IPS DF 6.9 (cell line): ENCODE results near the gene CTSA.
"Not testable (repeated sequence)": the region's sequence is repeated elsewhere in the genome, so short reads cannot be mapped to it uniquely, and the experiment has no call there.

Source experiments
- DNase-seq: peaks from one replicate; pipeline ENCODE4 v3.0.0-alpha.2; 2013; ENCODE audit warnings: low read depth, low spot score
- H3K27ac ChIP-seq: one replicate; pipeline ENCODE4 v1.5.1; 2013; ENCODE audit warnings: low read length, control low read depth
- H3K27me3 ChIP-seq: 2 replicates; pipeline ENCODE4 v1.6.1; 2013; ENCODE audit warnings: mild to moderate bottlenecking, low read length; ENCODE audit not compliant: control insufficient read depth, insufficient read depth
- H3K36me3 ChIP-seq: 2 replicates; pipeline ENCODE4 v1.6.1; 2013; ENCODE audit warnings: low read length; ENCODE audit not compliant: control insufficient read depth, insufficient read depth
- H3K4me1 ChIP-seq: 2 replicates; pipeline ENCODE4 v1.6.1; 2013; ENCODE audit warnings: low read length; ENCODE audit not compliant: control insufficient read depth, insufficient read depth
- H3K4me3 ChIP-seq: 2 replicates; pipeline ENCODE4 v1.5.1; 2013; ENCODE audit warnings: mild to moderate bottlenecking, low read length
- H3K9me3 ChIP-seq: 2 replicates; pipeline ENCODE4 v1.6.1; 2013; ENCODE audit warnings: low read length, inconsistent platforms; ENCODE audit not compliant: control insufficient read depth, insufficient read depth
- WGBS: extraction: QIAGEN DNeasy Blood & Tissue Kit; methylation state at CpG from one replicate; pipeline ENCODE4 v1.1.7; 2013; ENCODE audit warnings: mixed read lengths, missing lambda C conversion rate; ENCODE audit not compliant: insufficient read length, insufficient coverage; 5-methylcytosine and 5-hydroxymethylcytosine counted together

The CTSA gene

GRCh38 chr20:45931680-45932079 lies 40.5 kb downstream of the CTSA start:
- H3K4me1 ChIP-seq, H3K4me3 ChIP-seq, DNase-seq, H3K9me3 ChIP-seq, H3K36me3 ChIP-seq, H3K27me3 ChIP-seq, H3K27ac ChIP-seq: not testable (repeated sequence)
- no CpG with 5 or more reads among the region's 17 CpGs for WGBS

GRCh38 chr20:45933266-45934045 lies 42.3 kb downstream of the CTSA start:
- Histone ChIP-seq H3K27ac (peak overlapping the region; percentile 25), H3K4me3 (peak overlapping the region; percentile 77; the same call in 1 of the 2 replicates), H3K9me3 (no peaks in the 10 kb centered on the region), H3K27me3 (no peaks in the 10 kb centered on the region), H3K36me3 (peaks cover 5% of the 10 kb centered on the region; the same call in 1 of the 2 replicates), H3K4me1 (no peaks in the 10 kb centered on the region)
- DNase-seq, result peak; percentile 89
- WGBS, result no CpG with 5 or more reads among the region's 22 CpGs

GRCh38 chr20:45934046-45934585 lies 43.0 kb downstream of the CTSA start:
- WGBS, result no CpG with 5 or more reads among the region's 34 CpGs
- Histone ChIP-seq H3K36me3 (peaks cover 8% of the 10 kb centered on the region; the same call in 1 of the 2 replicates), H3K27ac (peak overlapping the region; percentile 25), H3K9me3 (no peaks in the 10 kb centered on the region), H3K4me1 (0 out of 2 replicates have a peak, but pooled peaks cover 2% of the 10 kb centered on the region), H3K27me3 (no peaks in the 10 kb centered on the region), H3K4me3 (peak overlapping the region; percentile 77; the same call in 1 of the 2 replicates)
- peak; percentile 35 for DNase-seq

GRCh38 chr20:45934586-45935415 lies 43.7 kb downstream of the CTSA start, which contains the start of gene PCIF1:
Gene PCIF1, plus strand, starts transcription at chr20:45934683. Its CDS starts 4,317 bp downstream, at chr20:45939000.
- peak within 1 kb of the TSS; percentile 88 for H3K4me3 ChIP-seq
- DNase-seq, result peak; percentile 97
- no peaks in the 10 kb centered on the region for H3K27me3 ChIP-seq
- peaks cover 13% of the 10 kb centered on the region; the same call in 1 of the 2 replicates for H3K36me3 ChIP-seq
- no CpG with 5 or more reads among the region's 102 CpGs for WGBS
- 0 out of 2 replicates have a peak, but pooled peaks cover 2% of the 10 kb centered on the region for H3K4me1 ChIP-seq
- no peaks in the 10 kb centered on the region for H3K9me3 ChIP-seq
- peak within 1 kb of the TSS; percentile 25 for H3K27ac ChIP-seq

DNA sequence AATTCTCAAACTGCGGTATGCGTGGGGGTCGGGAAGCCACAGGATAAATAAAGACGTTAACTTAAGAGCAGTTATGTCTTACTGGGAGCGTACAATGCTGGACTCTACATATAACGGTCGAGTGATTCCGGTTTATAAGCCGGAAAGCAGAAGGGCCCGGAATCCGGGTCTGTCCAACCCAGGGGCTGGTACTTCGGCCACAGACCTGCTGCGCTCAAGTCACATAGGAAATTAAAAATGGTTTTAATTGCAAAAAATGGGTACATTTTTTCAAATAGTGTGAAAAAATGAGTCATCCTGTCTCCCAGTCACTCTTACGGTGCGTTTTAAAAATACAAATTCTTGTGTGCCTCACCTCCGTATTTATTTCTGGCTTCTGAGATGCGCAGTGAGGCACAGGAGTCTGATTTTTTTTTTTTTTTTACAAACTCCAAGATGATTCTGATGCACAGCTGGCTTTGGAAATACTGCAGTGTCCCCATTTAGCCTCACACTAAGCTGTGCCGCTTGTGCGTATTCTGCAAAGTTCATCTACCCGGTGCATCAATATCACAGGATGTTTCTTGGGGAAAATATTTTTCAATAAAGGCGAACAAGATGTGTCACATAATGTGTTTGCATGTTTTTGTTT lies 44.4 kb downstream of the CTSA start:
- H3K9me3 ChIP-seq, result no peaks in the 10 kb centered on the region
- no peak for DNase-seq
- H3K27me3 ChIP-seq, result no peaks in the 10 kb centered on the region
- H3K27ac ChIP-seq, result no peak overlapping the region
- no CpG with 5 or more reads among the region's 21 CpGs for WGBS
- 0 out of 2 replicates have a peak, but pooled peaks cover 2% of the 10 kb centered on the region for H3K4me1 ChIP-seq
- H3K4me3 ChIP-seq, result peak overlapping the region; percentile 88; the same call in 1 of the 2 replicates
- H3K36me3 ChIP-seq, result peaks cover 20% of the 10 kb centered on the region

DNA sequence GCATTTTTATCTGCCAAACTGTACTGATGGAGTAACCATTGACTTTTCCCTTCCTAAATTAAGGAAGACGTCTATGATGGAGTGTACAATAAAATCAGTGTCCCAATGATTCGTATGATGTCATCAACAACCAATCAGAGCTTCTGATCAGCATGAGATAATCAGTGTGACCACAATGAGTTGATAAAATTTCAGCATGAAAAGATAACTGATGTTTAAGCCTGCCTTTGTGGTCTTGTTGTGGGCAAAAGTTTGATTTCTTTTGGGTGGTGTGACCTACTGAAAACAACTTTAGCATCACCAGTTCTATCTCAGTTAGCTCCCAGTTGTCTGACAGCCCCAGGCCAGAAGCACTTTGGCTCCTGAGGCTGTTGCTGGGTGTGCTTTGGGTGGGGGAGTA lies 46.6 kb downstream of the CTSA start:
- no peak overlapping the region for H3K4me3 ChIP-seq
- no peaks in the 10 kb centered on the region for H3K27me3 ChIP-seq
- peaks cover 26% of the 10 kb centered on the region for H3K36me3 ChIP-seq
- H3K4me1 ChIP-seq, result 0 out of 2 replicates have a peak, but pooled peaks cover 2% of the 10 kb centered on the region
- H3K9me3 ChIP-seq, result no peaks in the 10 kb centered on the region
- WGBS, result no CpG with 5 or more reads among the region's 2 CpGs
- no peak overlapping the region for H3K27ac ChIP-seq
- no peak for DNase-seq

DNA sequence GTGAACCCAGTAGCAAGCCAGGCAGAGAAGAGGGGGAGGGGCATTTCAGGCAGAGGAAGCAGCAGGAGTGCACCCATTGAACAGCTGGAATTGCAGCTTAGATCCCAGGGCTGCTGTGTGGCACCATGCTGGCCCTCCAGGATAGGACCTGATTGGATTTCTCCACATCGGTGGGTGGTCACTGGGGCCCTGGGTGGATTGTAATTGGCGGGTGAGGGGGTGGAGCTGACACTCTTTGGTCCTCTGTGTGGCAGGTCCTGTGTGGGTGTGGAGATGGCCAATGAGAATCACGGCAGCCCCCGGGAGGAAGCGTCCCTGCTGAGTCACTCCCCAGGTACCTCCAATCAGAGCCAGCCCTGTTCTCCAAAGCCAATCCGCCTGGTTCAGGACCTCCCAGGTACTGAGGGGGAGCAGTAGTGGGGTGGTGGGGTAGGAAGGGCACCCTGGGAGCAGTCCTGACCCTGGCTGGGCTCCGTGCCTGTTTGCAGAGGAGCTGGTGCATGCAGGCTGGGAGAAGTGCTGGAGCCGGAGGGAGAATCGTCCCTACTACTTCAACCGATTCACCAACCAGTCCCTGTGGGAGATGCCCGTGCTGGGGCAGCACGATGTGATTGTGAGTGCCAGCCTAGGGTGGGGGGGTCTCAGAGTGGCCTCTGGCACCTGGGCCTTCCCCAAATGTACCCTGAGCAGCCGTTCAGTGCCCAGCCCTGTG lies 47.7 kb downstream of the CTSA start:
- no CpG with 5 or more reads among the region's 13 CpGs for WGBS
- peaks cover 36% of the 10 kb centered on the region for H3K36me3 ChIP-seq
- 0 out of 2 replicates have a peak, but pooled peaks cover 2% of the 10 kb centered on the region for H3K4me1 ChIP-seq
- peak; percentile 39 for DNase-seq
- no peaks in the 10 kb centered on the region for H3K9me3 ChIP-seq
- no peak overlapping the region for H3K4me3 ChIP-seq
- H3K27me3 ChIP-seq, result no peaks in the 10 kb centered on the region
- H3K27ac ChIP-seq, result no peak overlapping the region

- no peaks in the 10 kb centered on the region for H3K9me3 ChIP-seq
- peaks cover 47% of the 10 kb centered on the region for H3K36me3 ChIP-seq
- H3K4me3 ChIP-seq, result no peak overlapping the region
- no peak overlapping the region for H3K27ac ChIP-seq
- no peaks in the 10 kb centered on the region for H3K27me3 ChIP-seq
- 0 out of 2 replicates have a peak, but pooled peaks cover 2% of the 10 kb centered on the region for H3K4me1 ChIP-seq
- no peak for DNase-seq
- WGBS, result no CpG with 5 or more reads among the region's 3 CpGs
Measured at GRCh38 chr20:45940053-45940452, 48.9 kb downstream of the CTSA start.

GRCh38 chr20:45940469-45940868 lies 49.3 kb downstream of the CTSA start:
- H3K9me3 ChIP-seq, result no peaks in the 10 kb centered on the region
- H3K36me3 ChIP-seq, result peaks cover 51% of the 10 kb centered on the region
- DNase-seq, result no peak
- WGBS, result no CpG with 5 or more reads among the region's 13 CpGs
- H3K4me1 ChIP-seq, result 0 out of 2 replicates have a peak, but pooled peaks cover 2% of the 10 kb centered on the region
- no peak overlapping the region for H3K4me3 ChIP-seq
- no peak overlapping the region for H3K27ac ChIP-seq
- no peaks in the 10 kb centered on the region for H3K27me3 ChIP-seq
